Measurements from ENCODE around the gene MAP2. TPM values are rescaled to one million over a fixed set of nuclear protein-coding genes. Genes with fewer than 3 reads are reported as not detected.

MAP2 gene
- total RNA-seq, 2 donors from 2014 or later, result 18.8 to 30.7 TPM

GRCh38 chr2:209523867-209524266 lies 100.0 kb downstream of the MAP2 start:
- Histone ChIP-seq H3K4me3 (no peak overlapping the region), H3K9me3 (no peaks in the 10 kb centered on the region), H3K27me3 (replicated peaks; ENCODE audit: insufficient read depth) (no peaks in the 10 kb centered on the region), H3K36me3 (no peaks in the 10 kb centered on the region), H3K4me1 (replicated peaks) (no peaks in the 10 kb centered on the region), H3K27ac (no peak overlapping the region)
- intact Hi-C loops (cut with DNase I), result no loop called here
- DNase-seq (ENCODE audit: low spot score), result no peak
- WGBS, result 64% methylated on average over 2 of the region's 2 CpGs
- TF ChIP-seq POLR2AphosphoS5 (IDR thresholded peaks at IDR 0.05) (no peak), POLR2A (IDR thresholded peaks at IDR 0.05) (no peak)
- TF ChIP-seq, protein P1, sequence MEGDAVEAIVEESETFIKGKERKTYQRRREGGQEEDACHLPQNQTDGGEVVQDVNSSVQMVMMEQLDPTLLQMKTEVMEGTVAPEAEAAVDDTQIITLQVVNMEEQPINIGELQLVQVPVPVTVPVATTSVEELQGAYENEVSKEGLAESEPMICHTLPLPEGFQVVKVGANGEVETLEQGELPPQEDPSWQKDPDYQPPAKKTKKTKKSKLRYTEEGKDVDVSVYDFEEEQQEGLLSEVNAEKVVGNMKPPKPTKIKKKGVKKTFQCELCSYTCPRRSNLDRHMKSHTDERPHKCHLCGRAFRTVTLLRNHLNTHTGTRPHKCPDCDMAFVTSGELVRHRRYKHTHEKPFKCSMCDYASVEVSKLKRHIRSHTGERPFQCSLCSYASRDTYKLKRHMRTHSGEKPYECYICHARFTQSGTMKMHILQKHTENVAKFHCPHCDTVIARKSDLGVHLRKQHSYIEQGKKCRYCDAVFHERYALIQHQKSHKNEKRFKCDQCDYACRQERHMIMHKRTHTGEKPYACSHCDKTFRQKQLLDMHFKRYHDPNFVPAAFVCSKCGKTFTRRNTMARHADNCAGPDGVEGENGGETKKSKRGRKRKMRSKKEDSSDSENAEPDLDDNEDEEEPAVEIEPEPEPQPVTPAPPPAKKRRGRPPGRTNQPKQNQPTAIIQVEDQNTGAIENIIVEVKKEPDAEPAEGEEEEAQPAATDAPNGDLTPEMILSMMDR (IDR thresholded peaks at IDR 0.05), result no peak

DNA sequence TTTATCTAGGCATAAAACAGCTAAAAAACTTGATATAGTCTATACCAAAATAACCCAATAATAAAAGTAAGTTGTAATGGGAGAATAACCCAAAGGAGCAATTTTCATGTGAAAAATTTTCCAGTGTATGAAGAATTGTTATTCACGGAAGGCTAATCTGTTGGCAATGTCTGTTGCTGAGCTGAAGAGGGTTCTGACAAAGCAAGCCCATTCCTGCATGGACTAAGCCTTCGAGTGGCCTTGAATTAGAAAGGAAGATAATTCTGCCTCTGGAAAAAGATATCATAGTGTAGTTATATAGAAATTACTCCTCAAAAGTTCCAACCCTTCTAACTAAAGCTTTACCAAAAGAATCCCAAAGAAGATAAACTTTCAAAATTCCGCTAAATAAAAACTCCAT lies 101.5 kb downstream of the MAP2 start:
- intact Hi-C loops (cut with DNase I), result no loop called here
- Histone ChIP-seq H3K9me3 (no peaks in the 10 kb centered on the region), H3K4me3 (no peak overlapping the region), H3K27ac (no peak overlapping the region), H3K27me3 (replicated peaks; ENCODE audit: insufficient read depth) (no peaks in the 10 kb centered on the region), H3K4me1 (replicated peaks) (no peaks in the 10 kb centered on the region), H3K36me3 (no peaks in the 10 kb centered on the region)
- TF ChIP-seq POLR2AphosphoS5 (IDR thresholded peaks at IDR 0.05) (no peak), POLR2A (IDR thresholded peaks at IDR 0.05) (no peak)
- TF ChIP-seq, protein P1 (IDR thresholded peaks at IDR 0.05), result no peak
- DNase-seq (ENCODE audit: low spot score), result no peak
- WGBS, result 88% methylated on average over 3 of the region's 3 CpGs

DNA sequence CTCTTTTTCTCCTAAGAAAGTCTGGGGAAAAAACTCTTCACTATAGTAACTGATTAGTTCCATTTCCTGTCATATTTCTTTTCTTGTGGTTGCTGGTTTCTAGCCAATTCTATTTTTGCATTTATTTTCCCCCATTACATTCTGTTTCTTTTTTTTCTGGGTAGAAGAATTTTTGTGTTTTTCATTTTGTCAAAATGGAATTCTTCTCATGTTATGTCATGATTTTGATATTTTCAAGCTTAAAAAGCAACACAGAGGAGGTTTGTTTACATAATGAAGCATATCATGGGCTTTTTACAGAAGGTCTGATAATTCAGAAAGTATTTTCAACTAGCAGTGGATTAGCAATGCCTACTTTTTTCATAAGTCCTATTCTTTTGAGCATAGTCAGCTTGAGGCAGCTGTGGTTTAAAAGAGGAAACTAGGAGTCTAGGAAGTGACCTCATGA lies 102.0 kb downstream of the MAP2 start:
- intact Hi-C loops (cut with DNase I), result no loop called here
- Histone ChIP-seq H3K27ac (no peak overlapping the region), H3K4me1 (replicated peaks) (no peaks in the 10 kb centered on the region), H3K9me3 (no peaks in the 10 kb centered on the region), H3K36me3 (no peaks in the 10 kb centered on the region), H3K4me3 (no peak overlapping the region), H3K27me3 (replicated peaks; ENCODE audit: insufficient read depth) (no peaks in the 10 kb centered on the region)
- DNase-seq (ENCODE audit: low spot score), result no peak
- TF ChIP-seq, protein P1 (IDR thresholded peaks at IDR 0.05), result no peak
- TF ChIP-seq POLR2A (IDR thresholded peaks at IDR 0.05) (no peak), POLR2AphosphoS5 (IDR thresholded peaks at IDR 0.05) (no peak)

DNA sequence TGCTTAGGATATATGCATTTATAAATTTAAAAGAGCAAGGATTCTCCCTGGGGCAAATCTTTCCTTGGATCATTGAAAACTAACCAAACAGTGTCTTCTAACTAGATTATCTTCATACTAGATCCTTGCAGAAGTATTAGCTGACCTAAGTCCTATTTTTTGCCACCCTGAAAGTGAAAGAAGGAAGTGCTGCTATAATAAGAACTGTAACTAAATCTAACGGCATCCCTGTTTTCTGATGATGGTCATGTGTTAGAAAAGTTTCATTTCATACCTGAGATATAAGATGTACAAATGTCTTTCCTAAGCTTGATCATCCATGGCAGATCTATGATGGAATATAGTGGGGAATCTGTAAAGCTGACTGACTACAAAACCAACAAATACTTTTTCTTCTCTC lies 102.7 kb downstream of the MAP2 start:
- intact Hi-C loops (cut with DNase I), result no loop called here
- H3K27me3 ChIP-seq (replicated peaks; ENCODE audit: insufficient read depth), result no peaks in the 10 kb centered on the region
- 30% methylated on average over 1 of the region's 1 CpG for WGBS
- no peak overlapping the region for H3K4me3 ChIP-seq
- H3K9me3 ChIP-seq, result no peaks in the 10 kb centered on the region
- TF ChIP-seq POLR2A (IDR thresholded peaks at IDR 0.05), result no peak
- TF ChIP-seq POLR2AphosphoS5 (IDR thresholded peaks at IDR 0.05), result no peak
- TF ChIP-seq, protein P1 (IDR thresholded peaks at IDR 0.05), result no peak
- no peaks in the 10 kb centered on the region for H3K4me1 ChIP-seq (replicated peaks)
- DNase-seq (ENCODE audit: low spot score), result no peak
- H3K27ac ChIP-seq, result no peak overlapping the region
- no peaks in the 10 kb centered on the region for H3K36me3 ChIP-seq

DNA sequence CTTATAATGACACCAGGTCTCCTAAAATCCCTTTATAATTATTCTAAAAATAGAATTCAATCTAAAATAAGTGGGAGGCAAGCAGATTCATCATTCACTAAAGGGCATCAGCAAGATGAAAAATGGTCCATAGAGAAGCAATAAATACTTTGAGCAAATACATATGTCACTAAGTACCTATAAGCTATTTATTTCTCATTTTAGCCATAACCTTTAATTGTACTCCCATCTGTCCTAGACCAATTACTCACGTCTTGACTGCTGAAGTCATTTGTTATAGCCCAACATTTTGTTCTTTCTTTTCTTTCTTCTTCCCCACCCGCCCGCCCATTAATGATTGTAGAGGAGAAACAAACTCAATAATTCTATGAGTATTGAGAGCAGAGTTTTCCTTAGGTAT lies 105.7 kb downstream of the MAP2 start:
- DNase-seq (ENCODE audit: low spot score), result no peak
- Histone ChIP-seq H3K4me3 (no peak overlapping the region), H3K36me3 (no peaks in the 10 kb centered on the region), H3K9me3 (no peaks in the 10 kb centered on the region), H3K4me1 (replicated peaks) (no peaks in the 10 kb centered on the region), H3K27me3 (replicated peaks; ENCODE audit: insufficient read depth) (no peaks in the 10 kb centered on the region), H3K27ac (no peak overlapping the region)
- WGBS, result 87% methylated on average over 3 of the region's 3 CpGs
- intact Hi-C loops (cut with DNase I), result no loop called here
- TF ChIP-seq POLR2A (IDR thresholded peaks at IDR 0.05) (no peak), POLR2AphosphoS5 (IDR thresholded peaks at IDR 0.05) (no peak)
- TF ChIP-seq, protein P1 (IDR thresholded peaks at IDR 0.05), result no peak
